A673 (cell line): Measurements from ENCODE around the gene PLB1. TPM values are rescaled to one million over a fixed set of nuclear protein-coding genes. Genes with fewer than 3 reads are reported as not detected.

ENCODE experiments used
- BruUV-seq: library from RNA; stranded (reverse); fragments of 400-500 nt; replicated peaks from 2 replicates; lab custom pipeline; 2021; lab: Mats Ljungman, UMichigan
- CTCF ChIA-PET: fragments of 300-600 bp; sonication (Branson Sonifier 250); formaldehyde crosslinking; loops from one replicate; lab custom pipeline; 2022; ENCODE audit warnings: antibody characterized with exemption; lab: Charles Lee
- POLR2A ChIA-PET: fragments of 300-600 bp; sonication (Branson Sonifier 250); formaldehyde crosslinking; loops from one replicate; lab custom pipeline; 2022; ENCODE audit warnings: antibody characterized with exemption; ENCODE audit not compliant: low non-redundant PET; lab: Charles Lee
- DNase-seq: peaks from one replicate; pipeline ENCODE4 v3.0.0-alpha.2; 2015; ENCODE audit warnings: low spot score
- H3K27ac ChIP-seq: fragments of 200-600 bp; sonication (generic); 2 replicates; pipeline ENCODE4 v1.5.1; 2016; ENCODE audit warnings: mixed run types, low read depth, mild to moderate bottlenecking, mixed read lengths, antibody characterized with exemption, low read length; ENCODE audit not compliant: poor library complexity, severe bottlenecking
- H3K27me3 ChIP-seq: fragments of 200-600 bp; sonication (generic); replicated peaks from 2 replicates; pipeline ENCODE4 v1.6.1; 2017; ENCODE audit warnings: mixed run types, low read depth, mild to moderate bottlenecking, mixed read lengths, antibody characterized with exemption, low read length; ENCODE audit not compliant: insufficient read depth, poor library complexity
- H3K36me3 ChIP-seq: fragments of 200-600 bp; sonication (generic); 2 replicates; pipeline ENCODE4 v1.6.1; 2016; ENCODE audit warnings: mixed run types, mild to moderate bottlenecking, mixed read lengths, antibody characterized with exemption, low read length; ENCODE audit not compliant: insufficient read depth, poor library complexity, severe bottlenecking
- H3K4me1 ChIP-seq: fragments of 200-600 bp; sonication (generic); 2 replicates; pipeline ENCODE4 v1.6.1; 2017; ENCODE audit warnings: mixed run types, mild to moderate bottlenecking, mixed read lengths, antibody characterized with exemption, low read length; ENCODE audit not compliant: insufficient read depth, poor library complexity, severe bottlenecking
- H3K4me3 ChIP-seq: fragments of 200-600 bp; sonication (generic); 2 replicates; pipeline ENCODE4 v1.5.1; 2016; ENCODE audit warnings: low read depth, mixed run types, mild to moderate bottlenecking, mixed read lengths, low read length; ENCODE audit not compliant: poor library complexity, severe bottlenecking
- H3K9me3 ChIP-seq: fragments of 200-600 bp; sonication (generic); 2 replicates; pipeline ENCODE4 v1.6.1; 2016; ENCODE audit warnings: mixed run types, low read depth, mild to moderate bottlenecking, mixed read lengths, antibody characterized with exemption, low read length; ENCODE audit not compliant: poor library complexity, severe bottlenecking
- EZH2 ChIP-seq: fragments of 200-600 bp; sonication (generic); IDR thresholded peaks from 2 replicates; pipeline ENCODE4 v1.6.1; 2017; ENCODE audit warnings: borderline replicate concordance, low read depth, mild to moderate bottlenecking, mixed read lengths, antibody characterized with exemption, low read length; ENCODE audit not compliant: poor library complexity, severe bottlenecking
- intact Hi-C: fragments of 100-400 bp; cut with micrococcal nuclease; formaldehyde crosslinking; loops from one replicate; pipeline ENCODE4 v1.10.0; 2022; ENCODE audit not compliant: unreplicated experiment
- total RNA-seq: library from RNA; stranded (reverse); gene quantifications from 2 replicates; pipeline ENCODE4 v1.2.3, GENCODE V29; 2021
- TF ChIP-seq, protein P1 (sequence below): fragments of 300-800, 200-600 bp; sonication (generic); conservative IDR thresholded peaks from 2 replicates; pipeline ENCODE4 v1.5.1; 2017; ENCODE audit warnings: low read depth, mild to moderate bottlenecking, antibody characterized with exemption, low read length, moderate library complexity, mixed read lengths

Gene PLB1
- total RNA-seq, 1 experiment from 2014 or later: 0.39 TPM

DNA sequence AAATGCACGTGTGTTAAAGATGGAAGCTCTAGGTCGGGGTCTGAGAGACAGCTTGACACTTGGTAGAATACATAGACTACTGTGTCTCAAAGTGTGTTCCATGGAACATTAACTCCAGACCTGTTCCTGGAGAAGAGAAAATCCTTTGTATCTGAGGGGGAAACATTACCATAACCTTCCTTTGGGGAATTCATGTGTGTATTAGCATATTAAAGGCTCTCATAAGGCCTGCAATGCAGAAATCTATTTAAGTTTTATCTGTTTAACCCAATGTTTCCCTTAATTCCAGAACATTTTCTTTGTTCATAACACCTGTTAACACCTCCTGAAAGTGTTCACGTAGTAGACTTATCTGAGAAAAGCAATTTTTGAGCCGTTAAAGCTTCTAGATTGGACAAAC is 99.5 kb downstream of the PLB1 start:
- Histone ChIP-seq H3K27me3 (no peaks in the 10 kb centered on the region), H3K9me3 (no peaks in the 10 kb centered on the region), H3K4me1 (peaks cover 21% of the 10 kb centered on the region), H3K4me3 (no peak overlapping the region), H3K36me3 (no peaks in the 10 kb centered on the region), H3K27ac (no peak overlapping the region)
- TF ChIP-seq, protein P1, sequence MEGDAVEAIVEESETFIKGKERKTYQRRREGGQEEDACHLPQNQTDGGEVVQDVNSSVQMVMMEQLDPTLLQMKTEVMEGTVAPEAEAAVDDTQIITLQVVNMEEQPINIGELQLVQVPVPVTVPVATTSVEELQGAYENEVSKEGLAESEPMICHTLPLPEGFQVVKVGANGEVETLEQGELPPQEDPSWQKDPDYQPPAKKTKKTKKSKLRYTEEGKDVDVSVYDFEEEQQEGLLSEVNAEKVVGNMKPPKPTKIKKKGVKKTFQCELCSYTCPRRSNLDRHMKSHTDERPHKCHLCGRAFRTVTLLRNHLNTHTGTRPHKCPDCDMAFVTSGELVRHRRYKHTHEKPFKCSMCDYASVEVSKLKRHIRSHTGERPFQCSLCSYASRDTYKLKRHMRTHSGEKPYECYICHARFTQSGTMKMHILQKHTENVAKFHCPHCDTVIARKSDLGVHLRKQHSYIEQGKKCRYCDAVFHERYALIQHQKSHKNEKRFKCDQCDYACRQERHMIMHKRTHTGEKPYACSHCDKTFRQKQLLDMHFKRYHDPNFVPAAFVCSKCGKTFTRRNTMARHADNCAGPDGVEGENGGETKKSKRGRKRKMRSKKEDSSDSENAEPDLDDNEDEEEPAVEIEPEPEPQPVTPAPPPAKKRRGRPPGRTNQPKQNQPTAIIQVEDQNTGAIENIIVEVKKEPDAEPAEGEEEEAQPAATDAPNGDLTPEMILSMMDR: no peak
- POLR2A ChIA-PET: interaction anchor here (0.6 to 0.7 kb wide), 2 partner anchors 158 to 307 kb away, joined by 3 read pairs; no protein-coding TSS in a partner anchor
- no peak for DNase-seq
- CTCF ChIA-PET: interaction anchor here (1.5 kb wide), 1 partner anchor 15 kb away, joined by 6 read pairs; no protein-coding TSS in a partner anchor
- intact Hi-C loops: loop anchor here (2.0 kb wide), 1 partner anchor 159 kb away; no protein-coding TSS in a partner anchor
- BruUV-seq: no TSS peak

DNA sequence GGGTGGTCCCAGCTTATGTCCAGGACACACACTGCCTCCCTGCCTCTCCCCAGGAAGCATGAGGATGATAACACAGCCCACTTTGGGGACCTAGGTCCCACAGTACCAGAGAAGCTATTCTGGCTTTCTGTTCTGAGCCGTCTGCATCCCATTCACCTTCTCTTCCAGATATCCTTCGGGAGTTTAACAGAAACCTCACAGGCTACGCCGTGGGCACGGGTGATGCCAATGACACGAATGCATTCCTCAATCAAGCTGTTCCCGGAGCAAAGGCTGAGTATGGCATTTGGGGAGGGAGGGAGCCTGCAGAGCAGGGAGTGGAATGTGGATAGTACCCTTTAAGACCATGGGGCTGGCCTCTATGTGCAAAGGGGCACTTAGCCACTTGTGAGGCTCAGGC is 102.6 kb downstream of the PLB1 start:
- no peak for DNase-seq
- no TSS peak for BruUV-seq
- Histone ChIP-seq H3K4me1 (peaks cover 11% of the 10 kb centered on the region), H3K9me3 (no peaks in the 10 kb centered on the region), H3K27me3 (no peaks in the 10 kb centered on the region), H3K4me3 (no peak overlapping the region), H3K36me3 (no peaks in the 10 kb centered on the region), H3K27ac (no peak overlapping the region)
- POLR2A ChIA-PET: no interaction called here
- CTCF ChIA-PET: no interaction called here
- TF ChIP-seq, protein P1: no peak
- TF ChIP-seq EZH2: no peak
- intact Hi-C loops: no loop called here

DNA sequence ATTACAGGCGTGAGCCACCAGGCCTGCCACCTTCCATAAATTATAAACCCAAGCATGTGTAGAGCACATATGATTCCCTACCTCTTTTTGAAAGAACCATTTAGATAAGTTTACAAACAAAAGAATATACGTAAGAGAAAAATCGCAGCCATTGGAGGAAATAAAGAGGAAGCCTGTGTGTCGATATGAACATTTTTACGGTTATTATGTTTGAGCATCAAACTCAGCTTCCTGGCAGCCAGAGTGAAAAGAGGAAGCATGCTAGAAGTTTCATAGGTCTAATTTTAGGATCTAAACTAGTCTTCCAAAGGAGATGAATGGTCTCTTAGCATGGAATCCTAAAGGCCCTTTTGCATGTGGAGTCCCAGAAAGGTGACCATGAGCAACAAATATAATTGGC is 104.3 kb downstream of the PLB1 start:
- no TSS peak for BruUV-seq
- no peak for TF ChIP-seq EZH2
- TF ChIP-seq, protein P1: no peak
- intact Hi-C loops: no loop called here
- no peak overlapping the region for H3K4me3 ChIP-seq
- DNase-seq: no peak
- H3K4me1 ChIP-seq: no peaks in the 10 kb centered on the region
- H3K27ac ChIP-seq: no peak overlapping the region
- H3K36me3 ChIP-seq: no peaks in the 10 kb centered on the region
- ChIA-PET CTCF (no interaction called here), POLR2A (no interaction called here)
- H3K9me3 ChIP-seq: no peaks in the 10 kb centered on the region
- no peaks in the 10 kb centered on the region for H3K27me3 ChIP-seq
